Endothelial cell of umbilical vein (primary cell): ENCODE measurements around the gene LRRC32. TPM values are rescaled to one million over a fixed set of nuclear protein-coding genes. Genes with fewer than 3 reads are reported as not detected.

Experiments used
- BruUV-seq: library from RNA; stranded (reverse); fragments of 400-500 nt; replicated peaks from 2 replicates; lab custom pipeline; 2021; lab: Mats Ljungman, UMichigan
- CTCF ChIA-PET: fragments of 300-600, 350-600 bp; sonication (Branson Sonifier 250); formaldehyde crosslinking; loops from one replicate; lab custom pipeline; 2021; ENCODE audit warnings: antibody characterized with exemption, inconsistent platforms; lab: Charles Lee
- POLR2A ChIA-PET: fragments of 300-600, 350-600 bp; sonication (Branson Sonifier 250); formaldehyde crosslinking; loops from one replicate; lab custom pipeline; 2021; ENCODE audit warnings: antibody characterized with exemption, inconsistent platforms; lab: Charles Lee
- DNase-seq: peaks from one replicate; pipeline ENCODE4 v3.0.0-alpha.2; 2011; ENCODE audit warnings: low read depth, low spot score
- FAIRE-seq: peaks from 2 replicates; lab custom pipeline; 2011; peaks lifted over from hg19 to GRCh38; lab: Jason Lieb, UNC
- H2AFZ ChIP-seq: 2 replicates; pipeline ENCODE4 v1.6.0; 2012; ENCODE audit warnings: low read depth, low read length, control low read depth, inconsistent platforms
- H3K27ac ChIP-seq: 2 replicates; pipeline ENCODE4 v1.5.1; 2011; ENCODE audit warnings: low read depth, mild to moderate bottlenecking, control low read depth, low read length, moderate library complexity; ENCODE audit not compliant: insufficient read depth
- H3K27me3 ChIP-seq, 2 experiments: 2 replicates each; pipeline versions ENCODE4 v1.6.0 to v1.6.1; 2011; ENCODE audit warnings: low read length in 2 of 2, mixed read lengths in 1 of 2; ENCODE audit not compliant: control insufficient read depth in 2 of 2, insufficient read depth in 2 of 2
- H3K36me3 ChIP-seq, 2 experiments: 2 replicates in 1 of 2; 3 replicates in 1 of 2; pipeline ENCODE4 v1.5.1; 2011; ENCODE audit warnings: low read length in 2 of 2, mild to moderate bottlenecking in 1 of 2, moderate library complexity in 1 of 2; ENCODE audit not compliant: control insufficient read depth in 2 of 2, insufficient read depth in 2 of 2; ENCODE audit errors: extremely low read depth in 1 of 2
- H3K4me1 ChIP-seq: 3 replicates; pipeline ENCODE4 v1.5.1; 2011; ENCODE audit warnings: mild to moderate bottlenecking, low read length; ENCODE audit not compliant: control insufficient read depth, insufficient read depth; ENCODE audit errors: extremely low read depth
- H3K4me2 ChIP-seq: 2 replicates; pipeline ENCODE4 v1.6.1; 2011; ENCODE audit warnings: low read length, control low read depth, mixed read lengths; ENCODE audit not compliant: insufficient read depth
- H3K4me3 ChIP-seq, 3 experiments: fragments of 200-600 bp in 1 of 3; sonication (generic), shearing (Covaris generic) in 1 of 3; replicated peaks in 1 of 3; 2 replicates each; pipeline ENCODE4 v1.5.1; 2011 to 2016; ENCODE audit warnings: control low read depth in 3 of 3, low read length in 3 of 3, mild to moderate bottlenecking in 2 of 3, inconsistent platforms in 1 of 3, low read depth in 1 of 3, moderate library complexity in 1 of 3; ENCODE audit not compliant: insufficient read depth in 1 of 3
- H3K79me2 ChIP-seq: 2 replicates; pipeline ENCODE4 v1.6.0; 2012; ENCODE audit warnings: low read length, inconsistent platforms; ENCODE audit not compliant: control insufficient read depth, insufficient read depth
- H3K9ac ChIP-seq: replicated peaks from 2 replicates; pipeline ENCODE3; 2011; ENCODE audit warnings: low read length, control low read depth; ENCODE audit not compliant: insufficient read depth; ENCODE audit errors: extremely low read depth
- H3K9me1 ChIP-seq: replicated peaks from 3 replicates; pipeline ENCODE4 v1.6.0; 2011; ENCODE audit warnings: mild to moderate bottlenecking, low read length; ENCODE audit not compliant: control insufficient read depth, insufficient read depth; ENCODE audit errors: extremely low read depth
- H3K9me3 ChIP-seq: replicated peaks from 2 replicates; pipeline ENCODE4 v1.5.1; 2012; ENCODE audit warnings: low read length, inconsistent platforms; ENCODE audit not compliant: control insufficient read depth, insufficient read depth
- H4K20me1 ChIP-seq: replicated peaks from 2 replicates; pipeline ENCODE3; 2011; ENCODE audit warnings: mild to moderate bottlenecking, low read length; ENCODE audit not compliant: control insufficient read depth, insufficient read depth; ENCODE audit errors: extremely low read depth
- EZH2 ChIP-seq: IDR thresholded peaks from 2 replicates; pipeline ENCODE4 v1.6.1; 2012; ENCODE audit warnings: borderline replicate concordance, low read depth, mild to moderate bottlenecking, moderate library complexity, low read length, inconsistent platforms; ENCODE audit not compliant: severe bottlenecking
- FOS ChIP-seq: IDR thresholded peaks from 2 replicates; pipeline ENCODE4 v1.6.1; 2011; ENCODE audit warnings: mild to moderate bottlenecking, low read length, moderate library complexity, borderline replicate concordance; ENCODE audit not compliant: insufficient read depth
- GATA2 ChIP-seq: IDR thresholded peaks from 2 replicates; pipeline ENCODE4 v1.7.0; 2011; ENCODE audit warnings: low read depth, mild to moderate bottlenecking, moderate library complexity, mixed read lengths, low read length; ENCODE audit not compliant: insufficient read length, insufficient read depth
- JUN ChIP-seq: IDR thresholded peaks from 2 replicates; pipeline ENCODE4 v1.6.1; 2011; ENCODE audit warnings: borderline replicate concordance, low read depth; ENCODE audit not compliant: insufficient read length, insufficient read depth
- MYC ChIP-seq: IDR thresholded peaks from one replicate; pipeline ENCODE4 v1.6.1; 2011; ENCODE audit warnings: mild to moderate bottlenecking, low read depth, low read length
- POLR2A ChIP-seq: IDR thresholded peaks from 2 replicates; pipeline ENCODE4 v1.6.1; 2012; ENCODE audit warnings: low read depth, mild to moderate bottlenecking, control low read depth, low read length
- POLR2AphosphoS5 ChIP-seq: IDR thresholded peaks from 2 replicates; pipeline ENCODE4 v1.6.1; 2012; ENCODE audit warnings: low read depth, mild to moderate bottlenecking, control low read depth, low read length, moderate library complexity; ENCODE audit not compliant: insufficient read depth
- dilution Hi-C: fragments of 300-500 bp; cut with MboI; formaldehyde crosslinking; loops from one replicate; pipeline ENCODE4 v1.15.0; 2019; ENCODE audit warnings: low sequenced_read_pairs; ENCODE audit not compliant: extremely low pct_ligation_motif_present
- intact Hi-C: fragments of 100-400 bp; cut with micrococcal nuclease; formaldehyde crosslinking; loops from one replicate; pipeline ENCODE4 v1.10.0; 2022
- polyA plus RNA-seq, 4 experiments: library from polyadenylated mRNA; depleted of rRNA in 3 of 4; stranded (reverse) in 3 of 4; unstranded in 1 of 4; fragments of >200 nt; gene quantifications; 2 replicates each; pipeline versions ENCODE4 v1.2.1 to v1.2.3, GENCODE V29; 2011 to 2012; ENCODE audit warnings: missing spikeins in 1 of 4
- total RNA-seq: library from RNA; stranded (reverse); gene quantifications from 2 replicates; pipeline ENCODE4 v1.2.3, GENCODE V29; 2021
- TF ChIP-seq, protein P1 (sequence below), 2 donors: IDR thresholded peaks; 1 replicate in 1 of 2; 2 replicates in 1 of 2; pipeline ENCODE4 v1.5.1; 2011; ENCODE audit warnings: low read length in 2 of 2, mild to moderate bottlenecking in 2 of 2, moderate library complexity in 2 of 2, control low read depth in 1 of 2, inconsistent platforms in 1 of 2, low read depth in 1 of 2; ENCODE audit not compliant: insufficient read depth in 1 of 2; ENCODE audit errors: extremely low read depth in 1 of 2
- TF ChIP-seq, protein P2 (sequence below): IDR thresholded peaks from 2 replicates; pipeline ENCODE4 v1.6.1; 2011; ENCODE audit not compliant: insufficient read depth, insufficient read length

LRRC32 gene
- total and polyA plus RNA-seq, 2 donors (not counting 3 experiments of a cell fraction or from before 2014, with no cell fraction given): 77.2 to 117 TPM

GRCh38 chr11:76639621-76640020 lies 30.9 kb downstream of the LRRC32 start:
- no TSS peak for BruUV-seq
- Histone ChIP-seq H3K9ac (no peak overlapping the region), H3K9me3 (no peaks in the 10 kb centered on the region), H3K4me2 (no peak overlapping the region), H3K4me1 (peaks cover 17% of the 10 kb centered on the region), H3K27me3 (peaks cover 0 to 3% of the 10 kb centered on the region in 2 experiments), H4K20me1 (no peaks in the 10 kb centered on the region), H3K27ac (no peak overlapping the region), H3K79me2 (no peaks in the 10 kb centered on the region), H3K4me3 (no peak overlapping the region), H3K36me3 (no peaks in the 10 kb centered on the region), H3K9me1 (no peaks in the 10 kb centered on the region), H2AFZ (no peak overlapping the region)
- ChIA-PET POLR2A (no interaction called here), CTCF (interaction anchor here (1.3 kb wide), 1 partner anchor 15 kb away, joined by 3 read pairs; no protein-coding TSS in a partner anchor)
- intact Hi-C loops (no loop called here), dilution Hi-C loops (no loop called here)
- DNase-seq: no peak
- TF ChIP-seq JUN: no peak
- no peak for FAIRE-seq

- CTCF ChIA-PET: interaction anchor here (1.1 to 1.3 kb wide), 5 partner anchors 16 to 59 kb away, joined by 3 to 5 read pairs (median 3); no protein-coding TSS in a partner anchor
- Histone ChIP-seq H3K79me2 (no peaks in the 10 kb centered on the region), H3K27ac (no peak overlapping the region), H3K4me1 (peaks cover 17% of the 10 kb centered on the region), H2AFZ (no peak overlapping the region), H3K4me2 (no peak overlapping the region), H3K9me1 (no peaks in the 10 kb centered on the region), H3K9me3 (no peaks in the 10 kb centered on the region), H3K27me3 (peaks cover 0 to 2% of the 10 kb centered on the region in 2 experiments), H3K9ac (no peak overlapping the region), H3K36me3 (no peaks in the 10 kb centered on the region), H3K4me3 (no peak overlapping the region), H4K20me1 (no peaks in the 10 kb centered on the region)
- intact Hi-C loops: no loop called here
- FAIRE-seq: no peak
- no peak for TF ChIP-seq JUN
- no peak for TF ChIP-seq FOS
- no peak for TF ChIP-seq EZH2
- TF ChIP-seq, protein P1, sequence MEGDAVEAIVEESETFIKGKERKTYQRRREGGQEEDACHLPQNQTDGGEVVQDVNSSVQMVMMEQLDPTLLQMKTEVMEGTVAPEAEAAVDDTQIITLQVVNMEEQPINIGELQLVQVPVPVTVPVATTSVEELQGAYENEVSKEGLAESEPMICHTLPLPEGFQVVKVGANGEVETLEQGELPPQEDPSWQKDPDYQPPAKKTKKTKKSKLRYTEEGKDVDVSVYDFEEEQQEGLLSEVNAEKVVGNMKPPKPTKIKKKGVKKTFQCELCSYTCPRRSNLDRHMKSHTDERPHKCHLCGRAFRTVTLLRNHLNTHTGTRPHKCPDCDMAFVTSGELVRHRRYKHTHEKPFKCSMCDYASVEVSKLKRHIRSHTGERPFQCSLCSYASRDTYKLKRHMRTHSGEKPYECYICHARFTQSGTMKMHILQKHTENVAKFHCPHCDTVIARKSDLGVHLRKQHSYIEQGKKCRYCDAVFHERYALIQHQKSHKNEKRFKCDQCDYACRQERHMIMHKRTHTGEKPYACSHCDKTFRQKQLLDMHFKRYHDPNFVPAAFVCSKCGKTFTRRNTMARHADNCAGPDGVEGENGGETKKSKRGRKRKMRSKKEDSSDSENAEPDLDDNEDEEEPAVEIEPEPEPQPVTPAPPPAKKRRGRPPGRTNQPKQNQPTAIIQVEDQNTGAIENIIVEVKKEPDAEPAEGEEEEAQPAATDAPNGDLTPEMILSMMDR (IDR thresholded peaks at IDR 0.05; ENCODE audit: extremely low read depth in 1 of 2, insufficient read depth in 1 of 2, low read depth in 1 of 2, low read length in 2 of 2): no peak
- no peak for TF ChIP-seq GATA2
- no peak for TF ChIP-seq MYC
- no peak for TF ChIP-seq POLR2AphosphoS5
- TF ChIP-seq POLR2A: no peak
- TF ChIP-seq, protein P2, sequence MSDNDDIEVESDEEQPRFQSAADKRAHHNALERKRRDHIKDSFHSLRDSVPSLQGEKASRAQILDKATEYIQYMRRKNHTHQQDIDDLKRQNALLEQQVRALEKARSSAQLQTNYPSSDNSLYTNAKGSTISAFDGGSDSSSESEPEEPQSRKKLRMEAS: no peak
- POLR2A ChIA-PET: no interaction called here
- dilution Hi-C loops: no loop called here
- DNase-seq: no peak
- BruUV-seq: no TSS peak
These were observed 32.0 kb downstream of the LRRC32 start for GRCh38 chr11:76638270-76639197.
